Mucosa of descending colon (tissue), 3 donors: Measurements from ENCODE around the gene CCP110. TPM values are rescaled to one million over a fixed set of nuclear protein-coding genes. Genes with fewer than 3 reads are reported as not detected.
A peak's percentile ranks its signal among the peaks of the same experiment; 100 is the strongest.

Experiments used
- ATAC-seq: fragments of 200-7000 bp; cut with Tn5 transposase; one replicate; pipeline ENCODE4 v1.9.1; 2020; ENCODE audit warnings: mild to moderate bottlenecking, moderate library complexity
- DNase-seq, 3 donors: peaks; one replicate each; pipeline ENCODE4 v3.0.0-alpha.2; 2020
- H3K36me3 ChIP-seq: fragments of 200-600 bp; one replicate; pipeline ENCODE4 v1.8.0; 2021; ENCODE audit warnings: low read depth, mild to moderate bottlenecking
- H3K4me1 ChIP-seq: fragments of 200-600 bp; one replicate; pipeline ENCODE4 v1.8.0; 2021; ENCODE audit warnings: low read depth, mild to moderate bottlenecking
- H3K4me3 ChIP-seq: fragments of 200-600 bp; one replicate; pipeline ENCODE4 v1.8.0; 2021; ENCODE audit warnings: mild to moderate bottlenecking
- H3K9me3 ChIP-seq: fragments of 200-600 bp; one replicate; pipeline ENCODE4 v1.8.0; 2021; ENCODE audit warnings: mild to moderate bottlenecking
- intact Hi-C, 2 donors: fragments of 100-400 bp; cut with DNase I in 1 of 2; cut with micrococcal nuclease in 1 of 2; formaldehyde crosslinking; loops; one replicate each; pipeline versions ENCODE4 v1.11.0 to v1.11.1; 2022; cut with DNase I, micrococcal nuclease
- total RNA-seq, 3 donors: library from RNA; stranded (reverse); fragmentation: NEBNext Ultra II Directional in 2 of 3; extraction: Animal tissue kit (Norgen Biotek cat#: 25700) in 2 of 3; gene quantifications; one replicate each; pipeline versions ENCODE4 v1.2.1 to v1.2.4, GENCODE V29; 2021 to 2023
- TF ChIP-seq, protein P1 (sequence below): fragments of 200-600 bp; IDR thresholded peaks from one replicate; pipeline ENCODE4 v1.8.0; 2022; ENCODE audit warnings: antibody characterized with exemption, mild to moderate bottlenecking
- donor health status: DM: no; HTN: no; CAD: no; lungs with moderate emphysema.
- donor health status: DM: no; HTN: no; CAD: no.
- donor health status: DM: no; HTN: yes; CAD: no.

Gene CCP110
- total RNA-seq, 3 donors from 2014 or later, result 9.0 to 22.5 (median 9.6) TPM

DNA sequence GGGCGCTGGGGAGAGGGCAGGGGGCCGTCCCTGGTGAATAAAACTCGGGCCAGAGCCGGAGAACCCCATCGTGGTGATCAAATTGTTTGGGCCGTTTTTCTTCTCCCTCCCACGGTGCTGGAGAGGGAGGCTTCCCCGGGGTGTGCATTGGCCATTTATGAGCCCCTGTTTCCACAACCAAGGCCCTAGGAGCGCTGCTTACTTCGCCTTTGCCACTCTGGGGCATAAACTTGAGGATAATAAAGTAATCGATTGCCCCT, 544 bp downstream of the CCP110 start:
- peak overlapping the region; percentile 52 for H3K4me3 ChIP-seq
- H3K4me1 ChIP-seq, result peaks cover 18% of the 10 kb centered on the region
- no peak for ATAC-seq
- no peak for DNase-seq
- no peaks in the 10 kb centered on the region for H3K9me3 ChIP-seq
- H3K36me3 ChIP-seq, result no peaks in the 10 kb centered on the region
- intact Hi-C loops, result no loop called here
- TF ChIP-seq, protein P1, sequence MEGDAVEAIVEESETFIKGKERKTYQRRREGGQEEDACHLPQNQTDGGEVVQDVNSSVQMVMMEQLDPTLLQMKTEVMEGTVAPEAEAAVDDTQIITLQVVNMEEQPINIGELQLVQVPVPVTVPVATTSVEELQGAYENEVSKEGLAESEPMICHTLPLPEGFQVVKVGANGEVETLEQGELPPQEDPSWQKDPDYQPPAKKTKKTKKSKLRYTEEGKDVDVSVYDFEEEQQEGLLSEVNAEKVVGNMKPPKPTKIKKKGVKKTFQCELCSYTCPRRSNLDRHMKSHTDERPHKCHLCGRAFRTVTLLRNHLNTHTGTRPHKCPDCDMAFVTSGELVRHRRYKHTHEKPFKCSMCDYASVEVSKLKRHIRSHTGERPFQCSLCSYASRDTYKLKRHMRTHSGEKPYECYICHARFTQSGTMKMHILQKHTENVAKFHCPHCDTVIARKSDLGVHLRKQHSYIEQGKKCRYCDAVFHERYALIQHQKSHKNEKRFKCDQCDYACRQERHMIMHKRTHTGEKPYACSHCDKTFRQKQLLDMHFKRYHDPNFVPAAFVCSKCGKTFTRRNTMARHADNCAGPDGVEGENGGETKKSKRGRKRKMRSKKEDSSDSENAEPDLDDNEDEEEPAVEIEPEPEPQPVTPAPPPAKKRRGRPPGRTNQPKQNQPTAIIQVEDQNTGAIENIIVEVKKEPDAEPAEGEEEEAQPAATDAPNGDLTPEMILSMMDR, result no peak

DNA sequence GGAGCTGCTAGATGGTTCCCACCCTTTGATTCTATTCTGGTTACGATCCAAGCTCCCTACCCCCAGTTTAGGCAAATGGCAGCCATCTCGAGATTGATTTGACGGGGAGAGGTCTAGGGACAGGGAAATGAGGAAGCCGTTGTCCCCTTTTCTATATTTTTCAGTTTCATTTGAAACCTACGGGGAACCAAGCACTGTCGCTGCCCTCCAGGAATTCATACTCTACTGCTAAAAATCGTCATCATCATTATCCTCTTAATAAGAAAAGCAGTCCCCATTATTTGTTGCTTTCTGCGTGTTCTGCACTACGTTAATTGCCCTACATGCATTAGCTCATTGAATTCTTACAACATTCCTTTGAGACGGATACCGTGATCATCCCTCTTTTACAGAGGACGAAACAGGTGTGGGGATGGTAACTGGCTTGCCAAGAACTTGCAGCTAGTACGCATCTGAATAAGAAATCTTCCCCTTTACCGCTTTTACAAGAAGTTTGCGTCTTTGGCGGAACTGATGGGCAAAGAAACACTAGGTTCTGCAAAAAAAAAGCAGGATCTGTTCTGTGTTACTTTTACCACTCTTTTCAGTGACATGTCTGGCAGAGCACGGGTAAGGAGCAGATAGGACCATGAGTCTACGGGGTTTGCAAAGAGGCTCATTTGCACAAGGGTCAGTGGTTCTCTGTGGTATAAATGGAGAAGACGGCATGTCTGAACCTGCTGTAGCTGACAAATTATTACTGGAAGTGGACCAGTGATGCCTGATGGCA, 1.1 kb downstream of the CCP110 start:
- ATAC-seq, result no peak
- H3K4me1 ChIP-seq, result peaks cover 13% of the 10 kb centered on the region
- TF ChIP-seq, protein P1, result no peak
- DNase-seq, result no peak
- H3K4me3 ChIP-seq, result peak overlapping the region; percentile 52
- H3K9me3 ChIP-seq, result no peaks in the 10 kb centered on the region
- H3K36me3 ChIP-seq, result no peaks in the 10 kb centered on the region
- intact Hi-C loops, result no loop called here

DNA sequence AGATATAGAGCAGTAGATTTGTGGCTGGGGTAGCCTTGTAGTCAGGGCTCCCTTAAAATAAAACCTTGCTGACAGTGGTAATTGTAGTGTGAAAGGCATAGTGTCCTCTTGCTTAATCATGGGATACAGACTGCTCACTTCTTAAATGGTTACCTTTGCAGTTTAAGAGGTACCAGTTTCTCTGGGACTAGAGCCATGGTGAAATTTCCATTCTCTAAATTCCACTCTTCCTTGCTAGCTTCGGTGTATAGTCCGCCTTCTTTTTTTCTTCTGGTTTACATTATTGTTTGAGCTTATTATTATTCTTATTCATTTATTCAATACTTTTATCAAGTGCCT, 1.6 kb downstream of the CCP110 start:
- intact Hi-C loops, result no loop called here
- ATAC-seq (no peak), DNase-seq (no peak)
- Histone ChIP-seq H3K9me3 (no peaks in the 10 kb centered on the region), H3K4me1 (peaks cover 10% of the 10 kb centered on the region), H3K36me3 (no peaks in the 10 kb centered on the region), H3K4me3 (no peak overlapping the region)
- TF ChIP-seq, protein P1, result no peak

DNA sequence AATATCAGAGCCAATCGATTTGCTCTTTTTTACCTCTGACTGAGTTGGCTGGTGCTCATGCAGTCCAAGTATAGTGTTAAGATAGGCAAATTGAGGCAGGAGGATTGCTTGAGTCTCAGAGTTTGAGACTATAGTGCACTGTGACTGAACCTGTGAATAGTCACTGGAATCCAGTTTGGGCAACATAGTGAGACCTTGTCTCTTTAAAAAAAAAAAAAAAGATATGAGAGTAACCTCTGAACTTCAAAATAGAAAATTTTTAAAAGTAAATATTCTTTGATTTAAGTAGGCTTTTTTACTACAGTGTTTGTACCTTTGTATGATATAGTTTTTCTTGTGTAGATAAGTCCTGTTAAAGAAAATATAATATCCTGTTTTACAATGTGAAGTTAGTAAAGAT, 3.4 kb downstream of the CCP110 start:
- Histone ChIP-seq H3K4me1 (peaks cover 10% of the 10 kb centered on the region), H3K9me3 (no peaks in the 10 kb centered on the region), H3K4me3 (no peak overlapping the region), H3K36me3 (no peaks in the 10 kb centered on the region)
- DNase-seq (no peak), ATAC-seq (no peak)
- intact Hi-C loops, result no loop called here
- TF ChIP-seq, protein P1, result no peak

DNA sequence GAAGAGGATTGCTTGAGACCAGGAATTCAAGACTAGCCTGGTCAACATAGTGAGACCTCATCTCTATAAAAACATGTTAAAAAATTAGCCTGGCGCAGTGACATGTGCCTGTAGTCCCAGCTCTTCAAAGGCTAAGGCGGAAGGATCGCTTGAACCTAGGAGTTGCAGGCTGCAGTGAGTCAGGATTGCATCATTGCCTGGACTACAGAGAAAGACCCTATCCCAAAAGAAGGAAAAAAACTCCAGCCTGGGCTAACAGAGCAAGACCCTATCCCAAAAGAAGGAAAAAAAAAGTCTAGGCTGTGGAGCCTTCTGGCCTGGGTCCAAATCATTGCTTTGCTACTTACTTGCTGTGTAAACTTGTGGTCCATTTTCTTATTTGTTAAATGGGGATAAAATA, 4.9 kb downstream of the CCP110 start:
- Histone ChIP-seq H3K36me3 (no peaks in the 10 kb centered on the region), H3K4me1 (peaks cover 10% of the 10 kb centered on the region), H3K4me3 (no peak overlapping the region), H3K9me3 (no peaks in the 10 kb centered on the region)
- intact Hi-C loops, result no loop called here
- no peak for DNase-seq
- no peak for ATAC-seq
- TF ChIP-seq, protein P1, result no peak

DNA sequence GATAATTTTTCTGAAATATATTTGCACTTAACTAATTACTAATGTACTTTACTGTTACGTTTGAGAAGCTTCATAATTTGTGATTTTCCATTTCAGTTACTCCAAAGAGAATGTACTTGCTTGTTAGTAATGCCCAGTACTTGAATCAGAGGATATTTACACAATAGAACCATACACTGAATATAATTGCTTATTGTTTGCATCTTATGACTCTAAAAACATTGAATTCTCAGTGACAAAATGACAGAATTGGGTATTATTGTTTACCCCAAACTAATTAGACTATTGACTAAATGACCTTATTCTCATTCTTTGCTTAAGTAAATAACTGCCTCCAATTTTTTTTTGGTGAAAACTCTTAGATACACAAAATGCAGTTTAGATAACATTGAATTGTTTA, 8.9 kb downstream of the CCP110 start:
- H3K4me1 ChIP-seq, result no peaks in the 10 kb centered on the region
- H3K36me3 ChIP-seq, result no peaks in the 10 kb centered on the region
- ATAC-seq (no peak), DNase-seq (no peak)
- intact Hi-C loops, result no loop called here
- TF ChIP-seq, protein P1, result no peak
- no peaks in the 10 kb centered on the region for H3K9me3 ChIP-seq
- H3K4me3 ChIP-seq, result no peak overlapping the region
